Psoas muscle (tissue), 8 donors: Measurements from ENCODE around the gene NUMBL. TPM values are rescaled to one million over a fixed set of nuclear protein-coding genes. Genes with fewer than 3 reads are reported as not detected.

Source experiments
- ATAC-seq, 4 donors: fragments of 200-7000 bp; cut with Tn5 transposase; one replicate each; pipeline ENCODE4 v1.9.1; 2020; ENCODE audit warnings: moderate library complexity in 3 of 4, mild to moderate bottlenecking in 2 of 4
- DNase-seq, 2 donors: peaks; one replicate each; pipeline ENCODE4 v3.0.0-alpha.2; 2020
- H3K27ac ChIP-seq: fragments of 200-600 bp; one replicate; pipeline ENCODE4 v1.8.0; 2022
- H3K27me3 ChIP-seq, 3 donors: fragments of 200-600 bp in 1 of 3; one replicate each; pipeline versions ENCODE4 v1.6.1 to v1.8.0; 2013 to 2022; ENCODE audit warnings: low read length in 2 of 3, mild to moderate bottlenecking in 2 of 3, moderate library complexity in 1 of 3; ENCODE audit not compliant: insufficient read depth in 3 of 3
- H3K36me3 ChIP-seq, 2 donors: fragments of 200-600 bp in 1 of 2; one replicate each; pipeline versions ENCODE4 v1.6.1 to v1.8.0; 2013 to 2022; ENCODE audit warnings: low read depth in 1 of 2, mild to moderate bottlenecking in 1 of 2, moderate library complexity in 1 of 2; ENCODE audit not compliant: insufficient read depth in 1 of 2
- H3K4me1 ChIP-seq: fragments of 200-600 bp; one replicate; pipeline ENCODE4 v1.8.0; 2022
- H3K4me3 ChIP-seq: fragments of 200-600 bp; one replicate; pipeline ENCODE4 v1.8.0; 2022; ENCODE audit warnings: mild to moderate bottlenecking
- H3K9me3 ChIP-seq: fragments of 200-600 bp; one replicate; pipeline ENCODE4 v1.8.0; 2022
- CTCF ChIP-seq: fragments of 200-600 bp; IDR thresholded peaks from one replicate; pipeline ENCODE4 v1.8.0; 2022; ENCODE audit warnings: antibody characterized with exemption
- WGBS, 3 donors: extraction: QIAGEN DNeasy Blood & Tissue Kit; methylation state at CpG; one replicate each; pipeline versions ENCODE4 v1.1.6 to v1.1.7; 2013; 5-methylcytosine and 5-hydroxymethylcytosine counted together
- intact Hi-C, 2 donors: fragments of 100-400 bp; cut with DNase I; formaldehyde crosslinking; loops; one replicate each; pipeline versions ENCODE4 v1.11.0 to v1.14.2; 2022
- polyA plus RNA-seq, 3 donors: library from polyadenylated mRNA; stranded (reverse); fragments of 200-250 nt; gene quantifications; one replicate each; pipeline ENCODE4 v1.2.3, GENCODE V29; 2013
- total RNA-seq, 4 donors: library from RNA; stranded (reverse); fragmentation: NEBNext Ultra II Directional in 2 of 4; extraction: Animal tissue kit (Norgen Biotek cat#: 25700) in 2 of 4; gene quantifications; one replicate each; pipeline versions ENCODE4 v1.2.1 to v1.2.4, GENCODE V29; 2021 to 2023
- donor health status: healthy with polysubstance abuse.
- donor health status: DM: no; HTN: no; CAD: no; lungs with moderate emphysema.
- donor health status: Bipolar disorder and iron deficiency.
- donor health status: healthy.
- donor health status: DM: yes; HTN: yes; CAD: no.
- donor health status: DM: no; HTN: no; CAD: no.
- donor health status: DM: no; HTN: no; CAD: no.
- donor health status: DM: yes; HTN: yes; CAD: no.

NUMBL gene
- total and polyA plus RNA-seq, 7 donors = 3.3 to 13.3 (median 12.0) TPM

- intact Hi-C loops = loop anchor here (2.0 to 10.0 kb wide), 5 partner anchors 138 to 481 kb away; no protein-coding TSS in a partner anchor
- no peak for TF ChIP-seq CTCF
- Histone ChIP-seq H3K27ac (peak overlapping the region; percentile 92), H3K9me3 (no peaks in the 10 kb centered on the region), H3K4me1 (no peaks in the 10 kb centered on the region), H3K36me3 (peaks cover 0 to 18% of the 10 kb centered on the region in 2 donors), H3K4me3 (peak overlapping the region; percentile 85), H3K27me3 (no peaks in the 10 kb centered on the region)
- DNase-seq = no peak
- peak; percentile 11 to 27 (median 18) for ATAC-seq
- 49 to 54% (median 51%) methylated on average over 24 of the region's 24 CpGs for WGBS, 3 donors
Observed at GRCh38 chr19:40663695-40664692, 26.5 kb downstream of the NUMBL start.

GRCh38 chr19:40662925-40663694 lies 27.3 kb downstream of the NUMBL start:
- intact Hi-C loops = loop anchor here (2.0 to 10.0 kb wide), 5 partner anchors 139 to 482 kb away; no protein-coding TSS in a partner anchor
- DNase-seq (peak; percentile 93 to 95), ATAC-seq (peak; percentile 89 to 95 (median 90))
- Histone ChIP-seq H3K36me3 (peaks cover 0 to 14% of the 10 kb centered on the region in 2 donors), H3K27me3 (no peaks in the 10 kb centered on the region), H3K4me1 (no peaks in the 10 kb centered on the region), H3K27ac (peak overlapping the region; percentile 92), H3K9me3 (no peaks in the 10 kb centered on the region), H3K4me3 (peak overlapping the region; percentile 85)
- no peak for TF ChIP-seq CTCF
- 1 to 2% (median 1%) methylated on average over 49 to 60 of the region's 60 CpGs for WGBS, 3 donors

- ATAC-seq = no peak
- Histone ChIP-seq H3K27ac (no peak overlapping the region), H3K9me3 (no peaks in the 10 kb centered on the region), H3K4me1 (no peaks in the 10 kb centered on the region), H3K27me3 (no peaks in the 10 kb centered on the region), H3K36me3 (no peaks in the 10 kb centered on the region), H3K4me3 (no peak overlapping the region)
- TF ChIP-seq CTCF = no peak
- intact Hi-C loops = loop anchor here (2.0 to 10.0 kb wide), 6 partner anchors 141 to 483 kb away; no protein-coding TSS in a partner anchor
- DNase-seq = no peak
- WGBS, 3 donors = 87 to 100% (median 90%) methylated on average over 1 of the region's 1 CpG
Observed at GRCh38 chr19:40661616-40662015, 28.8 kb downstream of the NUMBL start.

- no peaks in the 10 kb centered on the region for H3K27me3 ChIP-seq
- H3K4me3 ChIP-seq = no peak overlapping the region
- no peaks in the 10 kb centered on the region for H3K4me1 ChIP-seq
- intact Hi-C loops = no loop called here
- WGBS, 3 donors = 59 to 67% (median 66%) methylated on average over 11 of the region's 11 CpGs
- no peak overlapping the region for H3K27ac ChIP-seq
- no peak for TF ChIP-seq CTCF
- DNase-seq = peak in 1 of 2 donors; percentile 50
- ATAC-seq = no peak
- no peaks in the 10 kb centered on the region for H3K9me3 ChIP-seq
- no peaks in the 10 kb centered on the region for H3K36me3 ChIP-seq
Observed at GRCh38 chr19:40659566-40659965, 30.9 kb downstream of the NUMBL start.
